PC-3 (cell line): ENCODE data around the gene TRIM38. TPM values are rescaled to one million over a fixed set of nuclear protein-coding genes. Genes with fewer than 3 reads are reported as not detected.
A peak's percentile ranks its signal among the peaks of the same experiment; 100 is the strongest.

ENCODE experiments used
- ATAC-seq: fragments of 200-7000 bp; cut with Tn5 transposase; 2 replicates; pipeline ENCODE4 v1.9.1; 2020; ENCODE audit warnings: mild to moderate bottlenecking, moderate library complexity
- BruUV-seq: library from RNA; stranded (reverse); fragments of 400-500 nt; replicated peaks from 2 replicates; lab custom pipeline; 2021; lab: Mats Ljungman, UMichigan
- CTCF ChIA-PET: fragments of 300-600 bp; sonication (Branson Sonifier 250); formaldehyde crosslinking; loops from one replicate; lab custom pipeline; 2022; ENCODE audit warnings: antibody characterized with exemption; lab: Charles Lee
- POLR2A ChIA-PET: fragments of 300-600 bp; sonication (Branson Sonifier 250); formaldehyde crosslinking; loops from one replicate; lab custom pipeline; 2022; ENCODE audit warnings: antibody characterized with exemption; ENCODE audit not compliant: unreplicated experiment; lab: Charles Lee
- DNase-seq: peaks from one replicate; pipeline ENCODE4 v3.0.0-alpha.2; 2015
- H2AFZ ChIP-seq: fragments of 300-600 bp; sonication (generic); 2 replicates; pipeline ENCODE4 v1.6.0; 2016; ENCODE audit warnings: antibody characterized with exemption, low read length
- H3F3A ChIP-seq: fragments of 300-600 bp; sonication (generic); one replicate; pipeline ENCODE4 v1.6.0; 2017; ENCODE audit warnings: antibody characterized with exemption, low read length, control low read depth, mild to moderate bottlenecking; ENCODE audit not compliant: unreplicated experiment
- H3K27ac ChIP-seq: fragments of 300-600 bp; sonication (generic); 2 replicates; pipeline ENCODE4 v1.5.1; 2016; ENCODE audit warnings: mild to moderate bottlenecking, low read length
- H3K27me3 ChIP-seq: fragments of 300-600 bp; sonication (generic); 2 replicates; pipeline ENCODE4 v1.6.1; 2016; ENCODE audit warnings: low read length, mixed read lengths
- H3K36me3 ChIP-seq: fragments of 300-600 bp; sonication (generic); 2 replicates; pipeline ENCODE4 v1.6.1; 2016; ENCODE audit warnings: low read depth, mixed run types, low read length, mixed read lengths
- H3K4me1 ChIP-seq: fragments of 300-600 bp; sonication (generic); 2 replicates; pipeline ENCODE4 v1.5.1; 2016; ENCODE audit warnings: low read length; ENCODE audit not compliant: insufficient read depth
- H3K4me2 ChIP-seq: fragments of 300-600 bp; sonication (generic); 2 replicates; pipeline ENCODE4 v1.6.0; 2016; ENCODE audit warnings: low read length
- H3K4me3 ChIP-seq: fragments of 300-600 bp; sonication (generic); 2 replicates; pipeline ENCODE4 v1.5.1; 2016; ENCODE audit warnings: mild to moderate bottlenecking, low read length, mixed read lengths
- H3K79me2 ChIP-seq: fragments of 300-600 bp; sonication (generic); 2 replicates; pipeline ENCODE4 v1.6.1; 2017; ENCODE audit warnings: low read length, mixed read lengths
- H3K9ac ChIP-seq: fragments of 300-600 bp; sonication (generic); 2 replicates; pipeline ENCODE4 v1.6.0; 2016; ENCODE audit warnings: mild to moderate bottlenecking, low read length
- H3K9me2 ChIP-seq: fragments of 300-600 bp; sonication (generic); replicated peaks from 2 replicates; pipeline ENCODE4 v1.6.1; 2016; ENCODE audit warnings: mixed run types, low read length, mixed read lengths
- H3K9me3 ChIP-seq: fragments of 300-600 bp; sonication (generic); 2 replicates; pipeline ENCODE4 v1.6.1; 2016; ENCODE audit warnings: low read length, mixed read lengths
- H4K20me1 ChIP-seq: fragments of 300-600 bp; sonication (generic); 2 replicates; pipeline ENCODE4 v1.6.1; 2016; ENCODE audit warnings: low read length, mixed read lengths
- EZH2 ChIP-seq: fragments of 300-600 bp; sonication (generic); IDR thresholded peaks from one replicate; pipeline ENCODE4 v1.6.1; 2017; ENCODE audit warnings: antibody characterized with exemption, mild to moderate bottlenecking, low read length; ENCODE audit not compliant: unreplicated experiment
- EZH2phosphoT487 ChIP-seq: fragments of 300-600 bp; sonication (generic); IDR thresholded peaks from 2 replicates; pipeline ENCODE4 v1.6.1; 2018; ENCODE audit warnings: mild to moderate bottlenecking, antibody characterized with exemption, low read length, borderline replicate concordance
- intact Hi-C: fragments of 100-400 bp; cut with micrococcal nuclease; formaldehyde crosslinking; loops from 2 replicates; pipeline ENCODE4 v1.9.0; 2023
- total RNA-seq: library from RNA; depleted of rRNA; stranded (reverse); fragments of >200 nt; gene quantifications from 2 replicates; pipeline ENCODE4 v1.2.3, GENCODE V29; 2014
- TF ChIP-seq, protein P1 (sequence below): fragments of 300-600 bp; sonication (generic); conservative IDR thresholded peaks from 2 replicates; pipeline ENCODE4 v1.5.1; 2017; ENCODE audit warnings: antibody characterized with exemption, low read depth, mild to moderate bottlenecking, low read length

Gene TRIM38
- total RNA-seq, 1 experiment from 2014 or later: 5.6 TPM

DNA sequence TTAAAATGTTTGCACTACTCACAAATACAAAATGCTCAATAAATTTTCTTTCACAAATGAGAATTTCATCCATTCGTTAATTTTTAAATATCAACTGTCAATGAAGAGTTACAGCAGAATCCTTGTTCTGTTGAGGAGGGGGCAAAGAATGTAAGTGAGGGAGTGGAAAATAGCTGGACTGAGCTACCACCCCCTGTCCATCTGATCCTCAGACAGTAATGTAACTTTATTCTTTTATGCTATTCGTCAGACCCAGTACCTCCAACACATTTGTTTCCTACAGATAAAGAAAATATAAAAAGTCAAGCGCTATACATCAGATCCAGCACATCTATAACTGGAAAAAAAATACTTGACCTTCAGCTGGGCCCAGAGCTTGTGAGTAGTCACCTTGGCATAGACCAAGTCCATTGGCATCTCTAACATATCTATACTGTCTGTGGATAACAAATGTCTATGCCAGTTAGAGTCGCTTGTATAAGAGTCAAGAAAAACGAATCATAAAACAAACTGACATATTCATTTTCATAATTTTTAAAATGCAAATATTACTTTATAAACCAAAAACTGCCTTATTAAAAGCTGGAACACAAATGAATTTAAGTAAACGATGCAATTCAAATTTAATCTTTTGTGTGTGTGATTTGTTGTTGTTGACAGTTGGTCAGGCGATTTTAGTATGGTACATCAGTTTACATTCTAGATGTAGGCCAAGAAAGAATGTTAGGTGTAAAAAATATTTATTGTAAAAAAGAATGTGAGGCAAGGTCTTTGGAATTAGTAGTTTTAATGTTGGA, 67.5 kb downstream of the TRIM38 start:
- peak overlapping the region; percentile 83 for H3K4me3 ChIP-seq
- no peak overlapping the region for H2AFZ ChIP-seq
- H3K4me1 ChIP-seq: peaks cover 51% of the 10 kb centered on the region
- intact Hi-C loops: loop anchor here (5.0 kb wide), 2 partner anchors 167 to 187 kb away; a partner anchor contains a TSS
- ATAC-seq: no peak
- H4K20me1 ChIP-seq: peaks cover 3% of the 10 kb centered on the region; the same call in 1 of the 2 replicates
- H3K9me3 ChIP-seq: no peaks in the 10 kb centered on the region
- peaks cover 15% of the 10 kb centered on the region for H3F3A ChIP-seq
- no peaks in the 10 kb centered on the region for H3K36me3 ChIP-seq
- CTCF ChIA-PET: no interaction called here
- no TSS peak for BruUV-seq
- H3K27me3 ChIP-seq: no peaks in the 10 kb centered on the region
- TF ChIP-seq EZH2 (no peak), EZH2phosphoT487 (no peak)
- TF ChIP-seq, protein P1, sequence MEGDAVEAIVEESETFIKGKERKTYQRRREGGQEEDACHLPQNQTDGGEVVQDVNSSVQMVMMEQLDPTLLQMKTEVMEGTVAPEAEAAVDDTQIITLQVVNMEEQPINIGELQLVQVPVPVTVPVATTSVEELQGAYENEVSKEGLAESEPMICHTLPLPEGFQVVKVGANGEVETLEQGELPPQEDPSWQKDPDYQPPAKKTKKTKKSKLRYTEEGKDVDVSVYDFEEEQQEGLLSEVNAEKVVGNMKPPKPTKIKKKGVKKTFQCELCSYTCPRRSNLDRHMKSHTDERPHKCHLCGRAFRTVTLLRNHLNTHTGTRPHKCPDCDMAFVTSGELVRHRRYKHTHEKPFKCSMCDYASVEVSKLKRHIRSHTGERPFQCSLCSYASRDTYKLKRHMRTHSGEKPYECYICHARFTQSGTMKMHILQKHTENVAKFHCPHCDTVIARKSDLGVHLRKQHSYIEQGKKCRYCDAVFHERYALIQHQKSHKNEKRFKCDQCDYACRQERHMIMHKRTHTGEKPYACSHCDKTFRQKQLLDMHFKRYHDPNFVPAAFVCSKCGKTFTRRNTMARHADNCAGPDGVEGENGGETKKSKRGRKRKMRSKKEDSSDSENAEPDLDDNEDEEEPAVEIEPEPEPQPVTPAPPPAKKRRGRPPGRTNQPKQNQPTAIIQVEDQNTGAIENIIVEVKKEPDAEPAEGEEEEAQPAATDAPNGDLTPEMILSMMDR: no peak
- no peaks in the 10 kb centered on the region; the same call in 1 of the 2 replicates for H3K79me2 ChIP-seq
- no peaks in the 10 kb centered on the region for H3K9me2 ChIP-seq
- POLR2A ChIA-PET: interaction anchor here (0.6 to 3.9 kb wide), 7 partner anchors 9 to 163 kb away, joined by 3 to 72 read pairs (median 5); a partner anchor contains a TSS
- peak overlapping the region; percentile 94 for H3K4me2 ChIP-seq
- DNase-seq: no peak
- H3K27ac ChIP-seq: peak overlapping the region; percentile 56
- peak overlapping the region; percentile 82; the same call in 1 of the 2 replicates for H3K9ac ChIP-seq

DNA sequence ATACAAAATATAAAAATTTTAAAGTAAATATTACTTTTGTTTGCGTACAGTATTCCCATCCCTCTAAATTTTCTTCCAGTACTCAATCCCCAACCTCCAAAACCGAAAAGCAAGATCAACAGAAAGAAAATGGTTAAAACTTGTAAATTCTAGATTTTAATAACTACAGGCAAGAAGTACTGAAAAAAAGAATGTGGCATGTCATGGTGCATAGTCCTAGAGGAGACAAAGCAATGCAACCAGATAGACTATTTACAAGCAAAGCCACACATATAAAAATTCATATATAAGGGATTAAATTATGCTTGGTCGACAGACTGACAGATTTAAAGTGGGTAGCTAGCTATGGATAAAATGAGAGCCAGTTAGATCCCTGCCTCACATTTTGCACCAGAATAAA, 68.1 kb downstream of the TRIM38 start:
- Histone ChIP-seq H3K4me1 (peaks cover 44% of the 10 kb centered on the region), H3K27me3 (no peaks in the 10 kb centered on the region)
- CTCF ChIA-PET: interaction anchor here (0.5 to 0.8 kb wide), 2 partner anchors 13 to 25 kb away, joined by 4 to 6 read pairs; a partner anchor contains a TSS

More for the DNA sequence above, 68.1 kb downstream of the TRIM38 start:
- H3F3A ChIP-seq: peaks cover 9% of the 10 kb centered on the region
- H3K9ac ChIP-seq: peak overlapping the region; percentile 82; the same call in 1 of the 2 replicates
- intact Hi-C loops: loop anchor here (5.0 kb wide), 1 partner anchor 187 kb away; a partner anchor contains a TSS
- ATAC-seq: no peak
- TF ChIP-seq, protein P1: no peak
- TF ChIP-seq EZH2phosphoT487 (no peak), EZH2 (no peak)
- no peak overlapping the region; the same call in 1 of the 2 replicates for H3K27ac ChIP-seq
- POLR2A ChIA-PET: interaction anchor here (0.6 to 3.9 kb wide), 7 partner anchors 10 to 192 kb away, joined by 3 to 72 read pairs (median 4); a partner anchor contains a TSS
- H3K4me3 ChIP-seq: peak overlapping the region; percentile 83
- no peaks in the 10 kb centered on the region for H3K9me3 ChIP-seq
- no peaks in the 10 kb centered on the region for H3K9me2 ChIP-seq
- no peaks in the 10 kb centered on the region; the same call in 1 of the 2 replicates for H3K79me2 ChIP-seq
- no TSS peak for BruUV-seq
- no peak for DNase-seq
- H4K20me1 ChIP-seq: peaks cover 3% of the 10 kb centered on the region; the same call in 1 of the 2 replicates
- no peak overlapping the region for H2AFZ ChIP-seq
- peak overlapping the region; percentile 94 for H3K4me2 ChIP-seq
- no peaks in the 10 kb centered on the region for H3K36me3 ChIP-seq
